H1 (cell line): ENCODE data around the gene VAV2. TPM values are rescaled to one million over a fixed set of nuclear protein-coding genes. Genes with fewer than 3 reads are reported as not detected.
A peak's percentile ranks its signal among the peaks of the same experiment; 100 is the strongest.

ENCODE experiments used
- CTCF ChIA-PET: fragments of 300-600 bp; sonication (Branson Sonifier 250); formaldehyde crosslinking; loops from one replicate; lab custom pipeline; 2021; ENCODE audit not compliant: partially characterized antibody; lab: Charles Lee
- POLR2A ChIA-PET: fragments of 300-600 bp; sonication (Branson Sonifier 250); formaldehyde crosslinking; loops from one replicate; lab custom pipeline; 2021; ENCODE audit warnings: inconsistent platforms; ENCODE audit not compliant: partially characterized antibody; lab: Charles Lee
- DNase-seq, 2 experiments: peaks; one replicate each; pipeline versions ENCODE4 v3.0.0 to v3.0.0-alpha.2; 2010 to 2022; ENCODE audit warnings: low spot score in 2 of 2, low read depth in 1 of 2, mixed read lengths in 1 of 2
- FAIRE-seq: peaks from 2 replicates; lab custom pipeline; 2011; peaks lifted over from hg19 to GRCh38; lab: Jason Lieb, UNC
- H2AFZ ChIP-seq: 2 replicates; pipeline ENCODE4 v1.8.1; 2012; ENCODE audit warnings: low read length, inconsistent platforms
- H2AK5ac ChIP-seq: 2 replicates; pipeline ENCODE4 v1.6.1; 2013; ENCODE audit warnings: low read depth, low read length
- H2BK120ac ChIP-seq: replicated peaks from 2 replicates; pipeline ENCODE3; 2013; ENCODE audit warnings: low read depth, low read length, inconsistent platforms
- H2BK12ac ChIP-seq: 2 replicates; pipeline ENCODE4 v1.6.1; 2013; ENCODE audit warnings: low read depth, low read length
- H2BK15ac ChIP-seq: 2 replicates; pipeline ENCODE4 v1.6.1; 2013; ENCODE audit warnings: low read length
- H2BK20ac ChIP-seq: 2 replicates; pipeline ENCODE4 v1.6.1; 2013; ENCODE audit warnings: low read length
- H2BK5ac ChIP-seq: 2 replicates; pipeline ENCODE4 v1.6.1; 2013; ENCODE audit warnings: low read depth, low read length
- H3K14ac ChIP-seq: 2 replicates; pipeline ENCODE4 v1.6.1; 2013; ENCODE audit warnings: inconsistent platforms; ENCODE audit not compliant: insufficient read length
- H3K18ac ChIP-seq: 2 replicates; pipeline ENCODE4 v1.6.1; 2013; ENCODE audit warnings: low read length; ENCODE audit errors: extremely low read depth
- H3K23ac ChIP-seq: 2 replicates; pipeline ENCODE4 v1.6.1; 2013; ENCODE audit warnings: inconsistent platforms; ENCODE audit not compliant: insufficient read length
- H3K23me2 ChIP-seq: 2 replicates; pipeline ENCODE4 v1.6.1; 2013; ENCODE audit warnings: low read depth, low read length
- H3K27ac ChIP-seq: 2 replicates; pipeline ENCODE4 v1.6.1; 2011; ENCODE audit warnings: low read depth, low read length, inconsistent platforms
- H3K27me3 ChIP-seq, 4 experiments: replicated peaks in 1 of 4; 1 replicate in 1 of 4; 2 replicates in 3 of 4; pipeline versions ENCODE4 v1.6.1 to v1.8.1; 2011 to 2013; ENCODE audit warnings: low read length in 3 of 4, mild to moderate bottlenecking in 3 of 4, inconsistent platforms in 2 of 4, mixed read lengths in 2 of 4, moderate library complexity in 1 of 4; ENCODE audit not compliant: control insufficient read depth in 3 of 4, insufficient read depth in 3 of 4; ENCODE audit errors: extremely low read depth in 1 of 4
- H3K36me3 ChIP-seq, 4 experiments: 2 replicates each; pipeline versions ENCODE4 v1.6.1 to v1.8.1; 2011 to 2013; ENCODE audit warnings: mild to moderate bottlenecking in 4 of 4, low read length in 3 of 4, moderate library complexity in 2 of 4, control low read depth in 1 of 4, inconsistent platforms in 1 of 4; ENCODE audit not compliant: insufficient read depth in 4 of 4, control insufficient read depth in 2 of 4
- H3K4ac ChIP-seq: replicated peaks from 2 replicates; pipeline ENCODE3; 2013; ENCODE audit warnings: low read length, low read depth, mixed read lengths, inconsistent platforms; ENCODE audit not compliant: insufficient read length
- H3K4me1 ChIP-seq, 4 experiments: replicated peaks in 1 of 4; 1 replicate in 1 of 4; 2 replicates in 3 of 4; pipeline versions ENCODE4 v1.6.1 to v1.8.1; 2011 to 2013; ENCODE audit warnings: low read length in 3 of 4, inconsistent platforms in 2 of 4, mixed read lengths in 1 of 4; ENCODE audit not compliant: insufficient read depth in 4 of 4, control insufficient read depth in 3 of 4
- H3K4me2 ChIP-seq, 2 experiments: 2 replicates each; pipeline versions ENCODE4 v1.6.1 to v1.8.1; 2011 to 2013; ENCODE audit warnings: low read depth in 2 of 2, low read length in 2 of 2, control low read depth in 1 of 2, inconsistent platforms in 1 of 2, mild to moderate bottlenecking in 1 of 2; ENCODE audit not compliant: insufficient read depth in 1 of 2
- H3K4me3 ChIP-seq, 4 experiments: fragments of 200-600, 300-600 bp in 1 of 4; sonication (generic), shearing (Covaris generic), sonication (Bioruptor Twin) in 1 of 4; 2 replicates each; pipeline versions ENCODE4 v1.5.1 to v1.8.1; 2011 to 2016; ENCODE audit warnings: low read length in 4 of 4, low read depth in 3 of 4, control low read depth in 2 of 4, inconsistent platforms in 2 of 4, mild to moderate bottlenecking in 2 of 4, mixed read lengths in 1 of 4, moderate library complexity in 1 of 4; ENCODE audit not compliant: insufficient read depth in 2 of 4; ENCODE audit errors: extremely low read depth in 1 of 4
- H3K56ac ChIP-seq: replicated peaks from 2 replicates; pipeline ENCODE3; 2013; ENCODE audit warnings: low read depth, mild to moderate bottlenecking, mixed read lengths, low read length, inconsistent platforms; ENCODE audit not compliant: insufficient read length
- H3K79me1 ChIP-seq: 2 replicates; pipeline ENCODE4 v1.6.1; 2013; ENCODE audit warnings: low read depth, low read length, control low read depth
- H3K79me2 ChIP-seq, 2 experiments: 2 replicates each; pipeline versions ENCODE4 v1.6.1 to v1.8.1; 2012 to 2013; ENCODE audit warnings: low read length in 2 of 2, mild to moderate bottlenecking in 2 of 2, inconsistent platforms in 1 of 2; ENCODE audit not compliant: insufficient read depth in 2 of 2, control insufficient read depth in 1 of 2
- H3K9ac ChIP-seq, 4 experiments: replicated peaks in 1 of 4; 1 replicate in 1 of 4; 2 replicates in 3 of 4; pipeline versions ENCODE4 v1.6.1 to v1.8.1; 2011 to 2013; ENCODE audit warnings: low read depth in 3 of 4, low read length in 3 of 4, control low read depth in 2 of 4, mild to moderate bottlenecking in 2 of 4, moderate library complexity in 2 of 4, inconsistent platforms in 1 of 4; ENCODE audit errors: extremely low read depth in 1 of 4
- H3K9me3 ChIP-seq, 2 experiments: 2 replicates each; pipeline versions ENCODE4 v1.6.1 to v1.8.1; 2012 to 2013; ENCODE audit warnings: mild to moderate bottlenecking in 2 of 2, moderate library complexity in 2 of 2, control low read depth in 1 of 2, inconsistent platforms in 1 of 2, low read depth in 1 of 2, low read length in 1 of 2, mixed read lengths in 1 of 2; ENCODE audit not compliant: insufficient read depth in 2 of 2
- H4K20me1 ChIP-seq, 2 experiments: replicated peaks in 1 of 2; 2 replicates each; pipeline versions ENCODE3 to v1.8.1; 2011 to 2013; ENCODE audit warnings: inconsistent platforms in 2 of 2, low read length in 2 of 2, mild to moderate bottlenecking in 1 of 2; ENCODE audit not compliant: insufficient read depth in 2 of 2, control insufficient read depth in 1 of 2
- H4K5ac ChIP-seq: 2 replicates; pipeline ENCODE4 v1.6.1; 2013; ENCODE audit warnings: low read length, low read depth, mixed read lengths, inconsistent platforms; ENCODE audit not compliant: insufficient read length
- H4K8ac ChIP-seq: 2 replicates; pipeline ENCODE4 v1.8.0; 2013; ENCODE audit warnings: mild to moderate bottlenecking, moderate library complexity, low read length, inconsistent platforms; ENCODE audit not compliant: insufficient read depth; ENCODE audit errors: extremely low read depth
- H4K91ac ChIP-seq: replicated peaks from 2 replicates; pipeline ENCODE3; 2013; ENCODE audit warnings: low read length, mixed read lengths, inconsistent platforms; ENCODE audit not compliant: insufficient read length
- EGR1 ChIP-seq: IDR thresholded peaks from 2 replicates; pipeline ENCODE4 v1.6.1; 2011; ENCODE audit warnings: low read depth, low read length, borderline replicate concordance
- SIN3A ChIP-seq, 2 experiments: IDR thresholded peaks in 1 of 2; conservative IDR thresholded peaks in 1 of 2; 2 replicates each; pipeline ENCODE4 v1.6.1; 2011 to 2012; ENCODE audit warnings: low read length in 2 of 2, improper control_type of control experiment in 1 of 2, low read depth in 1 of 2, mild to moderate bottlenecking in 1 of 2
- ZNF274 ChIP-seq: IDR thresholded peaks from 2 replicates; pipeline ENCODE4 v1.7.0; 2012; ENCODE audit warnings: low read length, borderline replicate concordance; ENCODE audit errors: extremely low read depth
- WGBS, 2 experiments: shearing (Covaris generic) in 1 of 2; methylation state at CpG; one replicate each; pipeline versions ENCODE4 v1.1.6 to v1.1.7; 2013 to 2015; ENCODE audit warnings: low lambda C conversion rate in 2 of 2, mixed read lengths in 2 of 2, inconsistent platforms in 1 of 2, low coverage in 1 of 2, missing lambda C conversion rate in 1 of 2; ENCODE audit not compliant: insufficient replicate concordance in 2 of 2, insufficient coverage in 1 of 2, insufficient read length in 1 of 2; ENCODE audit errors: extremely low coverage in 1 of 2, missing lambda C conversion rate in 1 of 2; 5-methylcytosine and 5-hydroxymethylcytosine counted together
- polyA plus RNA-seq, 7 experiments: library from polyadenylated mRNA; depleted of rRNA in 3 of 7; stranded (reverse) in 5 of 7; unstranded in 2 of 7; fragments of >200 nt in 5 of 7; fragments of 200-250 nt in 2 of 7; gene quantifications; 1 replicate in 5 of 7; 2 replicates in 1 of 7; 4 replicates in 1 of 7; pipeline versions ENCODE4 v1.2.1 to v1.2.3, GENCODE V29; 2011 to 2013; ENCODE audit warnings: missing spikeins in 2 of 7, mixed read lengths in 2 of 7
- total RNA-seq: library from RNA; stranded (reverse); fragmentation: NEBNext Ultra II Directional; extraction: Animal tissue kit (Norgen Biotek cat#: 25700); gene quantifications from 2 replicates; pipeline ENCODE4 v1.2.1, GENCODE V29; 2021

Gene VAV2
- total and polyA plus RNA-seq, 2 of the 8 experiments (the other 6 are each of a cell fraction or from before 2014, with no cell fraction given): 13.6 to 37.6 TPM

DNA sequence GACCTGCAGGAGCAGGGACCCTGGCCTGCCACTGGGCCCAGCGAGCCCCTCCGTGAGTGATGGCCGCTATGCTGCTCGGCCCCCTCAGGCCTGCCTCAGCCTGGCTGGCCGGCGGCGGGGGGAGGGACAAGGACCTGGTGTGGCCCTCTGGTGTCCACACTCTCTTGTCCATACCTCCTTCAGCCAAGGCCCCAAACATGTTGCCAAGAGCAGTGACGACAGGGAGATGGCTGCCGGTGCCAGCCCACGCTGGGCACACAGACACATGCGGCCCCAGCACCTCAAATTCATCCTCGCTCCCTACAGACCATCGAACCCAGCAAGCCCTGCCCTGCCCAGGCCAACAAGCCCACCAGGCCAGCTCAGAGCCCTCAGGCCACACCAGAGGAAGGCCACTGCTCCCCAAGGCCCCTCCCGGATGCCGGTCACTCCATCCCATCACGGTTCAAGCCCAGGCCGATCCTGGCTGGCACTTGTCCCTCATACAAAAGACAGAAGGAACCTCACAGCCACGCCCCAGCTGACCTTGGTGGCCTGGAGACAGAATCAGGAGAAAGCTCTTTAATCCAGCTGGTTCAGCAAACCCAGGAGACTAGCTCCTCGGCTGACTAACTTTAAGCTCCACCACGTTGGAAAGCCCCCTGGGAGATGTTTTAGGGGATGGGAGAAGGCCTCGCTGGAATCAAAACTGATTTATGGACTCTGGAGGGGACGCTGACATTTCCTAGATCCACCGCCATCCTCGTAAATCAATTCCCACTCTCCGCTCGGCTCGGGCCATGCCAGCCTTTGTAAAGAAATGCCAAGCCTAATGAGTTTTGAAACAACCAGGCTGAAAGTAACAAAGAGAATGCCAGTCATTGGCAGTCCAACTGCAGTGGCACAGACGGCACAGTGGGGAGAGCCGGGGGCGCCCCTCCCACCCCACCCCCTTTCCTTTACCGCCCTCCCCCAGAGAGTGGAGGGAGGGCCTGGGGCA is 84.9 kb downstream of the VAV2 start:
- Histone ChIP-seq H3K23me2 (no peaks in the 10 kb centered on the region), H4K20me1 (peaks cover 10 to 11% of the 10 kb centered on the region in 2 experiments), H4K91ac (no peak overlapping the region), H2BK120ac (no peak overlapping the region), H3K9me3 (no peaks in the 10 kb centered on the region), H4K5ac (no peak overlapping the region)
- TF ChIP-seq ZNF274 (no peak), SIN3A (conservative IDR thresholded peaks at IDR 0.05 in 1 of 2, IDR thresholded peaks at IDR 0.05 in 1 of 2; ENCODE audit: low read depth in 1 of 2, low read length in 2 of 2) (no peak), EGR1 (no peak)
- TF ChIP-seq, all 59 proteins: peak for 0
- no peak overlapping the region for H3K27ac ChIP-seq
- no peak overlapping the region for H2BK15ac ChIP-seq
- no peaks in the 10 kb centered on the region; a peak in 2 of 7 replicates for H3K4me1 ChIP-seq
- H3K4me3 ChIP-seq: no peak overlapping the region
- 88% methylated on average over 31 of the region's 31 CpGs; no CpG with 5 or more reads in 1 of the 2 experiments for WGBS, 2 experiments
- no peak overlapping the region for H3K14ac ChIP-seq
- H3K27me3 ChIP-seq: no peaks in the 10 kb centered on the region
- H3K23ac ChIP-seq: no peak overlapping the region
- H4K8ac ChIP-seq: no peak overlapping the region
- H2AK5ac ChIP-seq: no peak overlapping the region
- ChIA-PET POLR2A (no interaction called here), CTCF (no interaction called here)
- H3K18ac ChIP-seq: no peak overlapping the region
- no peak overlapping the region for H3K4me2 ChIP-seq
- H3K79me2 ChIP-seq: peaks cover 4 to 59% of the 10 kb centered on the region in 2 experiments; a peak in 3 of 4 replicates
- H3K36me3 ChIP-seq: no peaks in the 10 kb centered on the region
- FAIRE-seq: no peak
- no peak overlapping the region for H2BK20ac ChIP-seq
- H3K79me1 ChIP-seq: peaks cover 28% of the 10 kb centered on the region
- H2BK12ac ChIP-seq: no peak overlapping the region
- H3K9ac ChIP-seq: no peak overlapping the region
- no peak overlapping the region for H3K56ac ChIP-seq
- H2AFZ ChIP-seq: no peak overlapping the region
- no peak overlapping the region for H3K4ac ChIP-seq
- no peak for DNase-seq
- peak overlapping the region; percentile 44; the same call in 1 of the 2 replicates for H2BK5ac ChIP-seq
